Measurements from ENCODE around the gene ARPIN. TPM values are rescaled to one million over a fixed set of nuclear protein-coding genes. Genes with fewer than 3 reads are reported as not detected.

ARPIN gene
- total and polyA plus RNA-seq, 9 of the 15 experiments (the other 6 are each of a cell fraction or from before 2014, with no cell fraction given) = not detected

DNA sequence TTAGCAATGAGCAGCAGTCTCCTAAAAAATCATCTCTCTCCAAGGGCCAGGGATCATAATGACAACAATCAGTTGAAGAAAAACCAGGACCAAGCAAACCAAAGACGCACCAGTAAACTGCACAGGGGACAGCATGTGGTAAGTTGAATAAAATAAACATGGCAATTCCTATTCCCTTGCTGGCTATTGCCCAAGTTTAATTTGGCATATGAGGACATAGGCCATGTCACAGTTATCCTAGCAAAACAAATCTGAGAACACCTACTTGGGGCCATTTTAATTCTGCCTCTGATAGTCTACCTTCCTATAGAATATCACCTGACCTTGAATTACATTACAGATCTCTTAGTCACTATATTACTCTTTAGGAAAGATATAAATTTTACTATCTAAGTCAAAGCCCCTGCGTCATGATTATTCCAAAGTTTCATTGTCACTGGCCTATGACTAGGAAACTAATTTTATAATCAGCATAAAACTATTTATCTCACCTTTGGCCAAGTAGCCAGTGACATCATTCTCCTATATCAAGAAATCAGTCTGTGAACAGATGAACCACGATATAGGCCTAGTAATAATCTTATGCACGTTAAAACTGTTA is 42.0 kb downstream of the ARPIN start:
- BruUV-seq (replicated peaks) = no TSS peak
- Histone ChIP-seq H3K4me3 (no peak overlapping the region), H3K36me3 (ENCODE audit: control insufficient read depth, insufficient read depth, low read length) (peaks cover 39% of the 10 kb centered on the region), H2AFZ (ENCODE audit: low read depth, low read length) (no peak overlapping the region), H3K27ac (ENCODE audit: extremely low read depth, low read depth, low read length) (no peak overlapping the region), H3K4me2 (ENCODE audit: insufficient read depth, low read length) (no peak overlapping the region), H3K4me1 (replicated peaks in 1 of 2; ENCODE audit: control insufficient read depth in 2 of 2, insufficient read depth in 2 of 2, low read length in 2 of 2) (no peaks in the 10 kb centered on the region), H3K9me3 (replicated peaks; ENCODE audit: control insufficient read depth, insufficient read depth, low read depth, low read length) (no peaks in the 10 kb centered on the region), H4K20me1 (replicated peaks; ENCODE audit: control insufficient read depth, insufficient read depth, low read length) (no peaks in the 10 kb centered on the region), H3K27me3 (ENCODE audit: control insufficient read depth in 2 of 2, insufficient read depth in 2 of 2, low read length in 2 of 2) (no peaks in the 10 kb centered on the region), H3K9me1 (ENCODE audit: control insufficient read depth, insufficient read depth, low read length) (no peaks in the 10 kb centered on the region), H3K9ac (ENCODE audit: insufficient read depth in 1 of 2, low read depth in 2 of 2, low read length in 2 of 2) (no peak overlapping the region), H3K79me2 (ENCODE audit: control insufficient read depth, insufficient read depth, low read length) (no peaks in the 10 kb centered on the region)
- in situ Hi-C loops (cut with MboI) (no loop called here), intact Hi-C loops (cut with micrococcal nuclease) (no loop called here)
- DNase-seq (ENCODE audit: extremely low read depth in 1 of 4, low spot score in 3 of 4) (no peak), FAIRE-seq (no peak), ATAC-seq (no peak)
- POLR2A ChIA-PET = interaction anchor here (1.7 kb wide), 1 partner anchor 110 kb away, joined by 4 read pairs; no protein-coding TSS in a partner anchor
- CTCF ChIA-PET (ENCODE audit: low intra/inter-chr PET ratio) = no interaction called here
- TF ChIP-seq SLC30A9 (CRISPR knock-in tag; IDR thresholded peaks at IDR 0.05) (no peak), SAFB2 (IDR thresholded peaks at IDR 0.05; ENCODE audit: borderline replicate concordance, low read depth, low read length, severe bottlenecking) (no peak), ZNF764 (CRISPR knock-in tag; IDR thresholded peaks at IDR 0.05; ENCODE audit: low read depth) (no peak), ZKSCAN8 (CRISPR knock-in tag; IDR thresholded peaks at IDR 0.05) (no peak)
- TF ChIP-seq, protein P1, sequence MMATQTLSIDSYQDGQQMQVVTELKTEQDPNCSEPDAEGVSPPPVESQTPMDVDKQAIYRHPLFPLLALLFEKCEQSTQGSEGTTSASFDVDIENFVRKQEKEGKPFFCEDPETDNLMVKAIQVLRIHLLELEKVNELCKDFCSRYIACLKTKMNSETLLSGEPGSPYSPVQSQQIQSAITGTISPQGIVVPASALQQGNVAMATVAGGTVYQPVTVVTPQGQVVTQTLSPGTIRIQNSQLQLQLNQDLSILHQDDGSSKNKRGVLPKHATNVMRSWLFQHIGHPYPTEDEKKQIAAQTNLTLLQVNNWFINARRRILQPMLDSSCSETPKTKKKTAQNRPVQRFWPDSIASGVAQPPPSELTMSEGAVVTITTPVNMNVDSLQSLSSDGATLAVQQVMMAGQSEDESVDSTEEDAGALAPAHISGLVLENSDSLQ (IDR thresholded peaks at IDR 0.05) = no peak
- WGBS (ENCODE audit: insufficient coverage, low coverage, missing lambda C conversion rate) = 79% methylated on average over 4 of the region's 4 CpGs
